A549 (cell line): ENCODE results near the gene HGFAC.

Experiments used
- ESRRA ChIP-seq: fragments of 150-350 bp; IDR thresholded peaks from 2 replicates; pipeline ENCODE4 v1.6.1; 2014; ENCODE audit warnings: mild to moderate bottlenecking, low read length, borderline replicate concordance
- FOSB ChIP-seq: fragments of 250-450 bp; sonication (Bioruptor Pico); IDR thresholded peaks from 2 replicates; pipeline ENCODE4 v1.5.0; 2020; ENCODE audit warnings: mild to moderate bottlenecking, moderate library complexity
- HOXB13 ChIP-seq: fragments of 250-450 bp; sonication (Bioruptor Pico); IDR thresholded peaks from 2 replicates; pipeline ENCODE4 v1.5.0; 2020; ENCODE audit warnings: low read depth, mild to moderate bottlenecking, moderate library complexity
- KDM1A ChIP-seq: fragments of 200-600 bp; sonication (generic); IDR thresholded peaks from 2 replicates; pipeline ENCODE4 v1.6.1; 2016; ENCODE audit warnings: low read depth, mild to moderate bottlenecking
- KDM5A ChIP-seq: fragments of 200-600 bp; sonication (generic); IDR thresholded peaks from 2 replicates; pipeline ENCODE4 v1.6.1; 2016; ENCODE audit warnings: antibody characterized with exemption, mild to moderate bottlenecking
- MAFK ChIP-seq: fragments of 450-650 bp; IDR thresholded peaks from 2 replicates; pipeline ENCODE4 v1.6.1; 2014; ENCODE audit not compliant: partially characterized antibody
- POLR2A ChIP-seq: IDR thresholded peaks from 2 replicates; pipeline ENCODE4 v1.6.1; 2012; ENCODE audit warnings: mild to moderate bottlenecking, low read length
- RFX5 ChIP-seq: fragments of 450-650 bp; IDR thresholded peaks from 2 replicates; pipeline ENCODE4 v1.7.1; 2014; ENCODE audit warnings: antibody characterized with exemption, mild to moderate bottlenecking, moderate library complexity
- TF ChIP-seq, protein P1 (sequence below): fragments of >200 bp; sonication (Bioruptor Twin); formaldehyde crosslinking; IDR thresholded peaks from 3 replicates; pipeline ENCODE4 v1.5.1; 2016
- TF ChIP-seq, protein P2 (sequence below): fragments of 450-650 bp; IDR thresholded peaks from 2 replicates; pipeline ENCODE4 v1.6.1; 2014; ENCODE audit warnings: antibody characterized with exemption

DNA sequence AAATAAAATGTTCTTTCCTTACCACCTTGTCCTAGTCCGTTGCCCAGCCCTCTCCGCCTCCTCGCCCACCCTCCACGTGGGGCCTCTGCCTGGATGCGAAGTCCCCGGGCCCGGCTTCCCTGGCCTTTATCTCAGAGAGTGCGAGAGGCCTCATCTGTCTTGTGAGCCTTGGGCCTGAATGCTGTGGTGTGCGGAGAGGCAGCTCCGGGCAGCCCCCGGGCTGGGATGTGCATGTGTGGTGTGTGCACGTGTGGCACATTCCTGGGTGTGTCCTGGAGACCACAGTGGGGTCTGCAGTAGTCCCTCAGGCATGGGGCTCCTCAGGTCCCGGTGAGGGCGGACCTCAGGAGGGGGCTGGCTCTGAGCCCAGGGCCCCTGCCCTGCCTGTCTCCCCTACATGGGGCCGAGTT lies 52.7 kb downstream of the HGFAC start:
- no peak for TF ChIP-seq POLR2A
- TF ChIP-seq, protein P1, sequence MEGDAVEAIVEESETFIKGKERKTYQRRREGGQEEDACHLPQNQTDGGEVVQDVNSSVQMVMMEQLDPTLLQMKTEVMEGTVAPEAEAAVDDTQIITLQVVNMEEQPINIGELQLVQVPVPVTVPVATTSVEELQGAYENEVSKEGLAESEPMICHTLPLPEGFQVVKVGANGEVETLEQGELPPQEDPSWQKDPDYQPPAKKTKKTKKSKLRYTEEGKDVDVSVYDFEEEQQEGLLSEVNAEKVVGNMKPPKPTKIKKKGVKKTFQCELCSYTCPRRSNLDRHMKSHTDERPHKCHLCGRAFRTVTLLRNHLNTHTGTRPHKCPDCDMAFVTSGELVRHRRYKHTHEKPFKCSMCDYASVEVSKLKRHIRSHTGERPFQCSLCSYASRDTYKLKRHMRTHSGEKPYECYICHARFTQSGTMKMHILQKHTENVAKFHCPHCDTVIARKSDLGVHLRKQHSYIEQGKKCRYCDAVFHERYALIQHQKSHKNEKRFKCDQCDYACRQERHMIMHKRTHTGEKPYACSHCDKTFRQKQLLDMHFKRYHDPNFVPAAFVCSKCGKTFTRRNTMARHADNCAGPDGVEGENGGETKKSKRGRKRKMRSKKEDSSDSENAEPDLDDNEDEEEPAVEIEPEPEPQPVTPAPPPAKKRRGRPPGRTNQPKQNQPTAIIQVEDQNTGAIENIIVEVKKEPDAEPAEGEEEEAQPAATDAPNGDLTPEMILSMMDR, result no peak
- TF ChIP-seq, protein P2, sequence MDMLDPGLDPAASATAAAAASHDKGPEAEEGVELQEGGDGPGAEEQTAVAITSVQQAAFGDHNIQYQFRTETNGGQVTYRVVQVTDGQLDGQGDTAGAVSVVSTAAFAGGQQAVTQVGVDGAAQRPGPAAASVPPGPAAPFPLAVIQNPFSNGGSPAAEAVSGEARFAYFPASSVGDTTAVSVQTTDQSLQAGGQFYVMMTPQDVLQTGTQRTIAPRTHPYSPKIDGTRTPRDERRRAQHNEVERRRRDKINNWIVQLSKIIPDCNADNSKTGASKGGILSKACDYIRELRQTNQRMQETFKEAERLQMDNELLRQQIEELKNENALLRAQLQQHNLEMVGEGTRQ, result no peak
- TF ChIP-seq HOXB13 (CRISPR knock-in tag), result no peak
- TF ChIP-seq RFX5, result no peak
- no peak for TF ChIP-seq MAFK
- no peak for TF ChIP-seq FOSB (CRISPR knock-in tag)
- TF ChIP-seq KDM1A, result no peak
- no peak for TF ChIP-seq ESRRA
- TF ChIP-seq KDM5A, result no peak
